Measurements from ENCODE around the gene FLRT3.

FLRT3 gene

GRCh38 chr20:14319704-14320103, 17.7 kb downstream of the FLRT3 start:
- no peak for DNase-seq (ENCODE audit: low read depth in 2 of 2)

- no peak for DNase-seq (ENCODE audit: low read depth in 2 of 2)
Observed at GRCh38 chr20:14313341-14314020, 23.9 kb downstream of the FLRT3 start.

GRCh38 chr20:14312001-14312400, 25.4 kb downstream of the FLRT3 start:
- DNase-seq (ENCODE audit: low read depth in 2 of 2), result no peak

DNA sequence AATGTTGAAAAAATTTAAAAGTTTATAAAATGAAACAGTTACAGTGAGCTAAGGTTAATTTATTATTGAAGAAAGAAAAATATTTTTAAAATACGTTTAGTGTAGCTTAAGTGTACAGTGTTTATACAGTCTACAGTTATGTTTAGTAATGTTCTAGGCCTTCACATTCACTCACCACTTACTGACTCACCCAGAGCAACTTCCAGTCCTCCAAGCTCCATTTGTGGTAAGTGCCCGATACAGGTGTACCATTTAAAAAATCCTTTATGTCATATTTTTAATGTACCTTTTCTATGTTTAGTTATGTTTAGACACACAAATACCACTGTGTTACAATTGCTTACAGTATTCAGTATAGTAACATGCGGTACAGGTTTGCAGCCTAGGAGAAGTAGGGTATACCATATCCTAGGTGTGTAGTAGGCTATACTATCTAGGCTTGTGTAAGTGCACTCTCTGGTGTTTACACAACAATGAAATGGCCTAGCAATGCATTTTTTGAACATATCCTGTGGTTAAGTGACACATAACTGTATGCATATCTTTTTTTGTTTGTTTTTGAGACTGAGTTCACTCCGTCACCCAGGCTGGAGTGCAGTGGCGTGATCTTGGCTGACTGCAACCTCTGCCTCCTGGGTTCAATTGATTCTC, 26.3 kb downstream of the FLRT3 start:
- no peak for DNase-seq (ENCODE audit: low read depth in 2 of 2)

- no peak for DNase-seq (ENCODE audit: low read depth in 2 of 2)
Observed at GRCh38 chr20:14307956-14308355, 29.5 kb downstream of the FLRT3 start.

DNA sequence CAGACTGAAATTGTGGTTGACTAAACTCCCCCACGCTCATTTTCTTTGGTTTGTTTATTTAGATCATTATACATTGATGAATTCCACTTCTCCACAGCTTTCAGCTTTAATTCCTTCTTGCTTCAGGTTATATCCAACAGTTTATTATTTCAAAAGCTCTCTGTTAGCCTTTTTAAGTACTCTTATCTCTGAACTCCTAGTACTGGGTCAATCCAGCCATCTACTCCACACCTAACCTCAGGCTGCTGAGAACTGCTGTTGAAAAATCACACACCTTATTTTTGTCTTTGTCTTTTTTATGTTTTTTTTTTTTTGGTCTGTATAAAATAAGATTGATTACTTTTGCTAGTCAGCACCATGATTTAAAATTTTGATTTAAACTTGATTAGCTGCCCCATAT, 32.9 kb downstream of the FLRT3 start:
- DNase-seq (ENCODE audit: low read depth in 2 of 2), result no peak

DNA sequence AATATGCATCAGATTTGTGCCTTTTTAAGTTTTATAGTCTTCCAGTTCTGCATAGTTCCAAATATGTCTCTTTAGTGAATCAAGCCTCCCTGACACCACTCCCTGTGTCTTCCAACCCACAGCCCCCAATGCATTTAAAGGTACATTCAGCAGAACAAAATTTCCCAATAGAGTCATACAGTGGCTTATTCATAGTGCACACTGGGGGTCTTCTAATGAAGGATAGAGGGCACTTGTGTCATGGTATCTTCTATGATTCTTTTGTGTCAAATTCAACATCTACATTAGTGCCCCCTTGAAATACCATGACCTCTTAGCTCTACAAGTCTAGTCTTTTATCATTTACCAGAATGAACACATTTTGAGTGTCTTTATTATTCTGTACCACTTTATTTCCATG, 33.8 kb downstream of the FLRT3 start:
- no peak for DNase-seq (ENCODE audit: low read depth in 2 of 2)

DNA sequence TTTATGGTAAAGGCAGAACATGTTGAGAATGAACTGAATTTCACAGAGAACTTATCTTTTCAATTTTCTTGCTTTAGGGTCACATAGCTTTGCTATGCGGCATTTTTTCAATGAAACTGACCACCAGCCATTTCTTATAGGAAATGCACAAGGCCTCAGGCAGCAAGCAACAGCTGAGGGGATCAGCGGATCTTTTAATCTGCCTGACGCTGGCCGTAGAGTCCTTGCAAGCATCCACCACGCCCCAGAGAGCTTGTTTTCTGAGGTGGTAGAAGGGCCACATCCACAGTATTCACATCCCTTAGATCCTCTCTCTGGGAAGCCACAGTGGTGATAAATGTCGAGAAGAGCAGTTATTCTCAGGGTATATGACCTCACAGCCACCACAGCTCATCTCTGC, 34.3 kb downstream of the FLRT3 start:
- DNase-seq (ENCODE audit: low read depth in 2 of 2), result no peak

DNA sequence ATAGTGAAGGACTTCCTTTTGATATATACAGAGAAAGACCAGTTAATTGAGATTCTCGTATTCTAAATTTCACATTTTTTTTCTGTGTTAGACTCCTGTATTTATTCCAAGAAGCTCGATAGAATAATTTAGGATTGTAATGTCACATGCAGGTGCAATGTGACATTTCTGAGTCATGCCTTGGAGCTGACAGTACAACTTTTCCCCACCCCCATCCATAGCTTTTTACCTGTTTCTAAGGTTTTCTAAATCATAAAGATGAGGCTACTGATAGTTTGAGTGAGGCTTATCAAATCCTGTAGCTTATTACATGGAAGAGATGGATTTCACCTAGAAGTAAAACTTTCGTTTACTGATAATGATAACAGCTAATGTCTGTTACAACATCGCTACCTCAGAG, 37.6 kb downstream of the FLRT3 start:
- no peak for DNase-seq (ENCODE audit: low read depth in 2 of 2)

DNA sequence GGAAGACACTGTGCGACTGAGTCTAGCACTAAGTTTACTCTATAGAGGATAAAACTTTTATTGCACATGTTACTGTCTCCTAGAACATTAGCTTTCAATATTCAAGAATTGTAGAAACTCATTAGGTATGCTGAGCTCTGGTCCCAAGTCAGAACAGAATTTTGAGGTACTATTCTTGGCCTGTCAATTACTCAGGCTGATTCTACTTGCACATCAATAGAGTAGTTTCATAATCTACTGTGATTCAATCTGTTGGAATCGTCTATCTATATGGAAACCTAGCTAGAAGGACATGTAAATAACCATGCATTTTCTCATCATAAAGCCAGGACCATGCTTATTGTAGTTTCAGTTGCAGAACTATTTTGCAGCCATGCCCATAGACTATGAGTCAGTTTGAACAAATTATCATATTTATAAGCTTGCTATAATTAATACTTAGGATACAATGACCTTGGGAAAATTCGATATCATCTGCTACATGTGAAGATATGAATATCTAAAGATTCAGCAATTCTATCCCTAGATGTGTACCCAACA, 41.6 kb downstream of the FLRT3 start:
- no peak for DNase-seq (ENCODE audit: low read depth in 2 of 2)

DNA sequence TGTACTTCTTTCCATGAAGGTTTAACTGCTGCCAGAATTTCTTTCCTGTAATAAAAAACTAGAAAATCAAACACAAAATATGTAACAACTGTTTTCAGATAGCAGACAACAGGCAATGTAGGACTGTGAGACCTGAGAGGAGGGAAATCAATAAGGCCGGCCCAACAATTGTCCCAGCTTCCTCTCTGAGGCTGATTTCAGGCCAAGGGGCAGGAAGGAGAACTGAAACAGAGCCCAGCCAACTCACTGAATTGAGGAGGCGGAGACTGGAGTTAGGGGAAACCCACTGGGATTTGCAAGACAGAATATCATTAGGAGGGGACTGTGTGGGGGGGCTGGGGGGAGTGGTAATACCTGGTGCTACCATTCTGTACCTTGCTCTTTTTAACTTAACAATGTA, 42.2 kb downstream of the FLRT3 start:
- no peak for DNase-seq (ENCODE audit: low read depth in 2 of 2)

GRCh38 chr20:14291502-14291901, 45.9 kb downstream of the FLRT3 start:
- DNase-seq (ENCODE audit: low read depth in 2 of 2), result no peak

DNA sequence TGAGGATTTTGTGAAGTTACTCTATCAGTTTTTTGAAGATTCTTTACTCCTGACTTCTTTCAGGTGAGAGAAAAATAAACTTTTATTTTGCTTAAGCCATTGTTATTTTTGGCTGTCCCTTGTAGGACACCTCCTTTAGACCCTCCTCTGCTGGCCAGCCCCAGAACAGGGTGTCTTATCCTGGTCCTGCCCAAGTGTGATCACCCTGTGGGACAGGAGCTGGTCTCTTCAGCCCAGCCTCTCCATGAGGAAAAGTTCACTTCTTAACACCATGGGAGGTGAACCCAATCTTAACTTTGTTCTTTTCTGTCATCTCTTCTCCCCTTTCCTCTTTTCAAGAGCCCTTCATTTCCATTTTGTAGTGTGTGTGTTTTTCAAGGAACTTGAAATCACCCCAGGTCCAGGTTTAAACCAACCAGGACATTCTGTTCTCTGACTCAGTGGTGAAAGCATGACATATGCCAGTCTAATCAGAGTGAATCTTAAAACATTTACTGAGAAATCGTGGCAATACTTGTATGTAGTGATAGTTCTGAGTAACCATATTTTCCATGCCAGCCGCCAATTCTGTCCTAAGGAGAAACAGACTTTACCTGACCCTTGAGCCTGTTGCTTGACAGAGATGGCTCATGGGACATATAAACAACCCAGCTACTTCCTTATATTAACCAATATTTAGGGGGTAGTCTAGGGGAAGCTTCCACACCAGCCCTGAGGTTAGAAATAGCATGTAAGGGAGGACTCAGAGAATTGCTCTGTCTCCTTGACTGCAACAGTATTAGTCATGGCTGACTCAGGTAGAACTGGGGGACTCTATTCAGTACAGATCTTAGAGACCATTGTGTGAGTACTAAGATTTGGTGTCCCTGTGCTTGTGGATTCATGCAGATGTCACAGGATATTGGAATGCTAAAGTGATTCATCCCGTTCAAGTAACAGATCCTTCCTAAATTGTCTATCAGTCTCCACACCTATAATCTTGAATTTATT, 48.8 kb downstream of the FLRT3 start:
- no peak for DNase-seq (ENCODE audit: low read depth in 2 of 2)

DNA sequence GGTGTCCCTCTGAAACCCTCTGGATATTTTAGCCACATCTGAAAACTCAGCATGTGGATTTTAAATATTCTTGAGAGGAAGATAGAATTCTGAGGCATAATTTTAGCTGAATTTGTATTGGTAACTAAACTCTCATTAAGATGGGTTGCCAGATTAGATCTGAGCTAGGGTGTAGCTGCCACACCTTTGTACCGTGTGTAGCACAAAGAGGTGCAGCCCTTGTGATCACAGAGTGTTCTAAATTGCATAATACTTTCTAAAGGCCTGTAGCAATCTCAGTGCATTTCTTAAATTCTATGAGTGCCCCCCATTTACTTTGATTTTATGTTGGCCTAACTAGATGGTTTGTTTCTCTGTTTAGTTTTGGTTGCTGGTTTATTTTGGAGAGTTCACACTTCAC, 53.0 kb downstream of the FLRT3 start:
- DNase-seq (ENCODE audit: low read depth in 2 of 2), result no peak

GRCh38 chr20:14282140-14282539, 55.3 kb downstream of the FLRT3 start:
- DNase-seq (ENCODE audit: low read depth in 2 of 2), result no peak

Data from stimulated activated CD8-positive, alpha-beta memory T cell treated with anti-CD3 and anti-CD28 coated beads, Interleukin-15, amount 100 ng/mL, for 48 hours (primary cell).